Measurements from ENCODE around the gene PBX1.
"Not testable (repeated sequence)": the region's sequence is repeated elsewhere in the genome, so short reads cannot be mapped to it uniquely, and the experiment has no call there.

The PBX1 gene

DNA sequence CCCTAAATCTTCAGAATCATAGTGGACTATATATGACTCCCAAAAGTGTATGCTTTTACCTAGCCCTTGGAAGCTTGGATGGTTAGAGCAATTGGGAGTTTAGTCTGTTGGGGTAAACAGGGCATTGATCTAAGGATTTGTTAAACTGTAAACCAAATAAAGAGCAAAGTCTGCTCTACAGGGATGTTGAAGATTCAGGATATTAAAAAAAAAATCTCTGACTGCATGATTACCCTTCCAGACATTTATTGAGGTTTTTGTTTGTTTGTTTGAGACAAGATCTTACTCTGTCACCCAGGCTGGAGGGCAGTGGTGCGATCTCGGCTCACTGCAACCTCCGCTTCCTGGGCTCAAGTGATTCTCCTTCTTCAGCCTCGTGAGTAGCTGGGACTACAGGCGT is 31.6 kb downstream of the PBX1 start:
- DNase-seq: no peak

DNA sequence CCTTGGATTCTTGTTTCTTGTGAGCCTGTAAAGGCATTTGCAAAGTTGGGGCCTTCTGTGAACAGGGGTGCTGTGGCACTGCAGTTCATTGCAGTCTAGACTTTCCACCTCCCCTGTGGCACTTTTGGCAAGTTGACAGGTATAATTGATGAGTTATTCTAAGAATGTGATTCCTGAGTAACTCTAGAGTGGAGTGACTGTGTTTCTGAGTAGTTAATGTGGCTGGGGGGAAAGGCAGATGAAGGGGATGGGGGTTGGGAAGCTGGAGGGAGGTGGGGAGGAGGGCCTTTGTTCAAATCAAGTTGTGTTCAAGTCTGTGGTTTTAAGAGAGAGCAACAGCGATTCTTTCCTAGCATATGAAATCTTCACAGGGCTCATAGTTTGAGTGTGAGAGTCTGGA is 32.9 kb downstream of the PBX1 start:
- peak; percentile 96 for DNase-seq

DNA sequence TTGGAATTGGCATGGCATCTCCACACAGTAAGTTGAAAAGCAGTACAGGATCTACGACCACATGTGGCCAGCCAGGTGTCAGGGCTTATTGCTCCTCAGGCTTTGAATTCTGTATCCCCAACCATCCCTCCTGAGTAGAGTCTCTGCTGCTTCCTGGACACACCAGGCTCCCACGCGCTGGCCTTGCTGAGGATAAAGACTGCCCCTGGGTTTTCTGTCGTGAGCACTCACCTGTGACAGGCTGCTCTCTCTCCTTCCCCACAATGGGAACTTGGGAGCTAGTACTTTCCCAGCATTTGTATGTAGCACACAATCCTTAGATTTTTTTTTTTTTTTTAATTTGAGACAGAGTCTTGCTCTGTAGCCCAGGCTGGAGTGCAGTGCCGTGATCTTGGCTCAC is 33.6 kb downstream of the PBX1 start:
- DNase-seq: no peak

DNA sequence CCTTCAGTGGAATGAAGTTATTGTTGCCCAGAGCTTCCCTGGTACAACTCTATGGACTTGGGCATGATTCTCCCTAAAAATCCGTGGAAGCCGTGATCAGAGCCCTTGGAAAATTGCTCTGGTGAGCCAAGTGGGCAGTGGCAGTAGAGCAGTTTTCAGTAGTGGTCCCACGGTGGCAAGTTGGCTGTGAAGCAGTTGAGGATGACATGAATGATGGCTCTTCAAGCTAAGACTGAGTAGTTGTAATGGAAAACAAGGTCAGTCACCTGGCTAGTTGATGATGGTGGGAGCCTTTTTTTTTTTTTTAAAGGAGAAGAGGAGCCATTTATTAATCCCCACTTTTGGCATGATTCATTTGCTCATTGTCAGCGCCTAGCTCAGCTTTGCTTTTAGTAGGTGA is 36.2 kb downstream of the PBX1 start:
- no peak for DNase-seq

DNA sequence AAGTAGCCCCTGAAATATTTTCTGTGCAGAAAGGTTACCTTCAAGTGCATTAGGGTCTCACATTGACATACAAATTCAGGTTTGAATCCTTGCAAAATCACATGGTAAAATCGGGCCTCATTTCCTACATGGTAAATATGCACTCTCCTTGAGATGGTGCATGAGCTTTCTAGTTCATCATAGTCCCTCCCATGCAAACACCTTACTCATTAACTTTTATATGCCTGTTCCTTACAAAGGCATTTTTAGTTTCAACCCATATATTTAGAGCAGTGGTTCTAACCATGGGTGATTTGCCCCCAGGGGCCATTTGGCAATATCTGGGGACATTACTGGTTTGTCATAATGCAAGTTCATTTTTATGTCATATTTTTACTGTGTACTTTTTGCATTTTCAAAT is 37.2 kb downstream of the PBX1 start:
- DNase-seq: no peak

DNA sequence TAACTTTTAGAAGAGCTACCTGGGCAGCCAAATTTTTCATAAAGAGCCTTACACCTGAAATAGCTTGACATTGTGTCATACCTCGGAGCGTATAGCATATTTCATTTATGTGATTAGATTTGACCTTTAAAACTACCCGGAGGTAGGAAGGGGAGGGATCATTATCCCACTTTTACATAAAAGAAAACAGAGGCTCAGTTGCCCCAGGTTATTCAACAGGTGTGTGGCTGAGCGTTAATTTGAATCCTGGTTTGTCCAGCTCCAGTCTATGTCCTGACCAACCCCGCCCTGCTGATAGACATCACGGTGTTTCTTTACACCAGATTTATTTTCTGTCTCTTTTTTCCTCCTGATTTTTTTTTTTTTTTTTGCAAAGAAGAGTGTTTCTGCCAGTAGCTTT is 39.7 kb downstream of the PBX1 start:
- DNase-seq: no peak

DNA sequence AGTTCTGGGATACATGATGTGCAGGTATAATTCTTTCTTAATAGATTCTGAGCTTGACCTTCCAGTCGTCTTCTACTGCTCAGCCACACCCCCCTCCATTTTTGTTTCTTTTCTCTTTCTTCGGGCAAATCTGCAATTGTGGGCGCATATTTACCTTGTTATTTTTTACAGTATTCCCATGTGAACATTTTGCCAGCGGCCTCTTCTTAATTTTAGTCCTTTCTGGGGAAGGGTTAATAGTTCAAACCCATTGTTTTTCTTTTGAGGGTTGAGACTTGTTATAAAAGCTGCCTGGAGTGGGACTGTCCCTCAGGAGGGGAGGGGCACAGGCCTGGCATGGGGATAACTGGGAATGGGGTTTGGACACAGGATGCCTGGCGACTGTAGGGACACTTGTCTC is 40.3 kb downstream of the PBX1 start:
- no peak for DNase-seq

DNA sequence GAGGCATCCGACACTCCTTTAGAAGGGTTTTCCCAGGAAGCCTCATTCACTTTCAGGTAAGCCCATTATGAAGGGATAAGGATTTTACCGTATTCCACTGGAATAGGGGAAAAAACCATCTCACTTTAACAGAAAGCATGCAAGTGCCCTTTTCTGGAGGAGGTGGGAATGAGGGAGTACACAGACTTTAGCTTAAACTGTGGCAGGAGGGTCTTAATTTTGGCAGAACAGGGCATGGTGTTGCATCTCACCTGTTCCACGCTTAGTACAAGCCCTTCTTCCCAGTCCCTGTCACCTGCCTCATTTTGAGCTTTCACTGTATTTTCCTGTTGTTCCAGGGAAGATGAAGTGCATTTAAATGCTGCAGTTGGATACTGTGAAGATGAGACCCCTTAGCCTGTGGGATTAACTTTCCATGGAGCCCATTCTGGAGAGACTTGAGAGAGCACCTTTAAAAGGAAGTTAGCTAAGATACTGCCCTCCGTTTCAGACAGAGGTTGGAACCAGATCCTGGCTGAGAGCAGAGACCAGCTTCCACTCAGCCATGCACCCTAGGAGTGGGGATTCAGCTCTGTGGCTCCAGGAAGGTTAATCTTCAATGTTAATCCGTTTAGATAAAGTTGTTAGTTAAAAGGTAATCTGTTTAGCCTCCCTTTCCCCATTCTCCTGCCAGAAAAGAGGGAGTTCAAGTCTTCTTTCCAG is 42.6 kb downstream of the PBX1 start:
- DNase-seq: no peak

DNA sequence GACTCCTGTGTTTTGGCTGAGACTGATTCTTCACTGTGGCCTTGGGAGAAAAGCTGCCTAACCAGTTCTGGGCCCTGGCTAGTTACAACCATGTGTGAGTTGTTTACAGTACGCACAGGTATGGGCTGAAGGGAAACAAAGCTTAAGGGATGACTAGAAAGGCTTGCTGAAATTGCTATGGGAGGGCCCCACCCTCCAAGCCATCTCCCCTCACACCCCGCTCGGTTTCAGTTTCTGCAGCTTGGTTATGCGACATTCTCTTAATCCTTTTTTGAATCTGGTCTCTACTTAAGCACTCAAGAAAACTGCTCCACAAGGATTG is 43.1 kb downstream of the PBX1 start:
- no peak for DNase-seq

DNA sequence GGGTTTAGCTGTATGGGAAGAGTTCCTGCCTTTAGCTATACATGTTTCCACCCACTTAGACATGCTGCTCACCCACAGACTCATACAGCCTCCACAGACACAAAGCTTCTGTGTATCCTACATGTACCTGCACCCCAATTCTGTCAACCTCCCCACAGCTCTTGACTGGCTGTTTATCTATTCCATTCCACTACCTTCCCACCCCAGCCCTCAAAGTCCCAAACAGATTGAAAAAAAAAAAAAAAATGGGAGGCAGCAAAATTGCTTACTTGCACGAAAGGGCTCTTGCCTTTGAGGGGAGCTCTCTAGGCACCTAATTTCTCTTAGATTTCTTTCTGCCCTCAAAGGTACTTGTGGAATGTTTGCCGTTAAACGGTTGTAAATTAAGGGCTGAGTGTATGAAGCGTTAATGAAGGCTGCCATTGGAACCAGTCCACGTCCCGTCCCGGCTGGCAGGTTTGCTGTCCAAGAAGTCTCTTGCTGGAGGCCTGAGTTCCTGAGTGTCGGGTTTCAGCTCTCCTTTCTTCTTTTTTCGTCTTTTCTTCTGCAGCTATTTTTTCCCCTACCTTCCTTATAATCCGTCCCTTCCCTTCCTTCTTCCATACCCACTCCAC is 43.6 kb downstream of the PBX1 start:
- DNase-seq: peak; percentile 65

DNA sequence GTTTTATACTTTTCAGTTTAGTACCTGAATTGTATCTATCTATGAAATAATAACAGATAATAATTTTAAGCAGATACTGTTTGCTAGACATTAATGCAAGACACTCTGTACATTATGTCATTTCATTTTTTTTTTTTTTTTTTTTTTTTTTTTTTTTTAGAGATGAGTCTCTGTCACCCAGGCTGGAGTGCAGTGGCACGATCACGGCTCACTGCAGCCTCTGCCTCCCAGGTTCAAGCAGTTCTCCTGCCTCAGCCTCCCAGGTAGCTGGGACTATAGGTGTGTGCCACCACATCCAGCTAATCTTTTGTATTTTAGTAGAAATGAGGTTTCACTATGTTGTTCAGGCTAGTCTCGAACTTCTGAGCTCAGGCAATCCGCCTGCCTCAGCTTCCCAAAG is 44.8 kb downstream of the PBX1 start:
- not testable (repeated sequence) for DNase-seq

DNA sequence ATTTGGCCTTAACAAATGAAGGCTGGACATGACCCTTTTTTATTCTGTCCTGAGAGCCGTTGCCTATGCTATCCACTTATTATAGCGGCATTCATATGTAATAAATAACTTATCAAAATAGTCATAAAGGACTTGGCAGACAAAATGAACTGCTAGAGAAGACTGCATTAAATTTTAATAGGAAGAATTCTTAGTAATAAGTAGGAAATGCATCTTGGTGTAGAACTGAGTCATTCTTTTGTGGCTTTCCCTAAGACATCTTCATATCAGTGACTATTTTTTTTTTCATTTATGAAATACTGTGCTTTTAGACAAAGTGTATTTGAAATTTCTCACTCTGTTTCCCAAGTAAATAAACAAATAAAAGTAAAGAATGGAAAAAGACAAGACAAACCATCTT is 45.6 kb downstream of the PBX1 start:
- peak; percentile 63 for DNase-seq

DNA sequence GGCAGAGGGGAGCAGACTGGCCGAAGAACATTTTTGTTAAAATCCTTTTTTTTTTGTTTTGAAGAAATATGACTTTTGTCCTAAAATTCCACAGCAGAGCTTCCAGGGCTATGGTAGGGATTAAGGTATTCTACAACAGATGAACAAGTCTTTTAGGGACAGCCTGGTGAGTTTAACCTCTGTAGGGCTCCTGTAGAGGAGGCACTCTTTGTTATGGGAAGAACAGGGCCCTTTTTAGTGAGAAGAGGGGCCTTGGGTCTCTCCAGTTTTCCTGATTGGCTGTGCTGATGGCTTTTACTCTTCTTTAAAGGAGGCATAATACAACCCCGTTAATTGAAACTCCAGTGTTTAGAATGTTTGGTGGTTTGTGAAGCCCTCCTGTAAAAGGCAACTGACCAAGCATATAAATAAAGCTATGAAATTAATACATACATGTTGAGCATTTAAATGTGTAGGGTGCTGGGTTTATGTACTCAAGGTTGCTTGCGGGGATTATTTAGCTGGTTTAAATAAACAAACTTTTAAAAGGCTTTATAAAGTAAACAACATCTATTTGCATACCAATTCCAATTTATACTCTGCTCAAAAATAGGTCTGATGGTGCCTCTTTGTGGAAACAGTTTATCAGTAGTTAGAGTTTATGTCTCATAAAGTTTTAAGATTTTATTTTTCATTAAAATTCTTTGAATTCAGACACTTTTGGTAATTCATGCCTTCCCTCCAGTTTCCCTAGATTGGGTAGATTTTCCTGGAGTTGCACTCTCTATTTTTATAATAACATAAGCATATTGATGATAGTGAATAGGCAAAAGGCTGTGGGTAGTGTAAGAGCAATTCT is 46.5 kb downstream of the PBX1 start:
- DNase-seq: no peak

DNA sequence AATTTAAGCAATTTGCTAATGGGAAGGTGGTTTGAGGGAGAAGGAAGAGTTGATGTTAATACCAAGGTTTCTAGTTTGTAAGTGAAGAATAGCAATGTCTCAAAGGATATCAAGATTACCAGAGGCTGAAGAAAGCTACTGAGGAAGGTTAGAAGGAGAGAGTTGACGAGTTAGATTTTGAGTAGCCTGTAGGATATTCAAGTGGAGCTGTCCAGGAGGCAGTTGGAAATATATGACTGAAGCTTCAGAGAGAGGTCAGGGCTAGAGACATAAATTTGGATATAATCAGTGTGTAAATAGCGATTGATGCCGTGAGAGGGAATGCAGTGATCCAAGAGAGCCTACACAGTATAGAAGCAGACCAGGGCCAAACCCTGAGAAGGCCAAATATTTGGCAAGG is 48.4 kb downstream of the PBX1 start:
- no peak for DNase-seq

DNA sequence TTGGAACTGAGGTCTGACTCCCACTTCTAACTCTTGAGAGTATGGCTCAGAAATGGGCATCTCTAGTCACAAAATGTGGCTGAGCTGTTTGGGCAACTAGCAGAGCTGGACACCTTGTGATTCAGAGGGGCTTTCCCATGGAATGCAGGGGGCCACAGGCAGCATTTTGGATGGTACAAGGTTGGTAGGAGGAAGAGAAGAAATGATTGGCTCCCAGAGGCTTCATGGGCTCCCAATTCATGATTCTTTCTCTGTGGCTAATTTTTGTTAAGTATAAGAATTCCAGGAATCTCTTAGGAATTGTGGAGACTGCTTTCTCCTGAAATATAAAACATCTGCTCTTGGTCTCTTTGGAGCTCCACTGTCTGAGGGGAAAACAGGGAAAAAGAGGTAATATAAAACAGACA is 49.7 kb downstream of the PBX1 start:
- peak; percentile 82 for DNase-seq

DNA sequence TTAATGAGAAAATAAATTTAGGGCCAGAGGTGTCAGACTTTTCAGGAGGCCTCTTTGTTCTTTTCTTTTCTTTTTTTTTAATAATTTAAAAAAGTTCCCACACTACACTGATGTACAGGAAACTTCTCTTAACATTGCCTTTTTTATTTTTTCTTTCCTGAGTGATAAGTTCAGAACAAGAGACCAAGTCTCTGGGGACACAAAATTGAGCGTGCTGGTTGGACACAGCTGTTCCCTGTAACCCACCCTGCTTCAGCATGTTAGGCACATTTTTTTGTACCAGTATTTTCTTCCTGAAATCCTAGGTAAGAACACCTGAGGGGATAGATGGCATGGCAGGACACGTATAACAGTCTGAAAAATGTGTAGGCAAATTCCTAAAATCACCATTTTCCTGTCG is 50.1 kb downstream of the PBX1 start:
- DNase-seq: no peak

DNA sequence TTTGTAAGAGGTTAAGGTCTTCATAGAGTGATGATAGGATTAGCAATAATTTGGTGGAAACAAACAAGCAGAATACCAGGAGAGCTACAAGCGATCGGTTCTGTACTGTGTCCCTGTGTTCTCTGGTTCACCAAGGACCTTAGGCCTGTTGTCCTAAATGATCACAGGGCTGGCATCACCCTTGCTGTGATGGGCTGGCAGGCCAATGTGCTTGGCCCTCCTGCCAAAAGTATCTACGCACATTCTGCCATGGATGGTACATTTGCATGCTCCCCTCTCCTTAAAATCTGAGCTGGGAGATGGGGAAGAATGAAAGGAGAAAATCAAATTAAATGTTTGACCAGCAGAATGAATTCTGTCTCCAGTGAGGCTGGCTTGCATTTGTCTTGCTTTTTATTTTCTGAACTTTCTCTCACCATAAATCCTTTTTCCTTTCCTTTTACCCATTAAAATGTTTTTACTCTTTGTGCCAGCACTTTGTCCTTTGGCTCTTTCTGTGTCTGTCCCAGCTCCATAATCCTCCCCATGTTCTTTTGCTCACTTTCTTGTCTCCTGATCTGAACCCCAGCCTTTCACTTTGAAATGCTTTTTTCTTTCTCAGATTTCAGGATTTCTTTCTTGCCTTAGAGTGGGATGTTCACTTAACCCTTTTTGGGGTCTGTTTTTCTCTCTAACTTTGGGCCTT is 51.7 kb downstream of the PBX1 start:
- DNase-seq: no peak

DNA sequence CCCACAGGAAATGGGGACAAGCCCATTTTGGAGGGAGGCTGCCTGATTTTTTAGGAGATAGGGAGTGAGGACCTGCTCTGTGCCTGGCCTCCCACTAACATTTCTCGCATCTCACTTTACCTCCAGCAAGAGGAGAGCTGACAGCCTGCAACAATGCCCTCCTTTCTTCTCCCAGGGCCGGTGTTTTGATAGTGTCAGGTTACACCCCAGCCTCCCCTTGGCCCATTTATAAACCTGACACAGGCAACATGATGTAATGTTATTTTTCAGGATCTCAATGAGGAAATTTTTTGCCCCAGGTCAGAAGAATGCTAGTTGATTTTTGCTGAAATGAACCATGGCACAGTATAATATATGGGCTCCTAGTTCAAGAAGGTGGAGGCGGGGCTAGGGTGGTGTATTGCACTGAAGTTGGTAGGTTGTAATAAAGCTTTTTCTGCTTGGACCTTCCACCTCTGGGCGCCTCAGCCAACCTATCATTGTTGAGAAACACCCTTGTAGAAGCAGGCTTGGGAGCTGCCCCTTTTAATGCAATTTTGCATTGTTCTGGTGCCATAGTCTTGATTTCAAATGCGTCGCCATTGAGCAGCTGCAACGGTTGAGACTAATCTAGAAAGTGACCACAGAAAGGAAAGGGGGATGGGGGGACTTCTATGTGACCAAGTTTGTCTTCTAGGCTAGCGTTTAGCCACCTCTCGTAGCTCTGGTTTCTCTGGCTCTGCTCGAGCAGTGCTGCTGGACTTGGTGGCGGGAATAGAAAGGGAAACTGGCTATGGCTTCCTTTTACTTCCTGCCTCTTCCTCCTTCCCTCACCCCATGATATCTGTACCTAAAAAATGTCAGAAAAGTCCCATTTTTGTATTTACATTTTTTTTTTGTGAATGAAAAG is 53.0 kb downstream of the PBX1 start:
- DNase-seq: peak; percentile 80

DNA sequence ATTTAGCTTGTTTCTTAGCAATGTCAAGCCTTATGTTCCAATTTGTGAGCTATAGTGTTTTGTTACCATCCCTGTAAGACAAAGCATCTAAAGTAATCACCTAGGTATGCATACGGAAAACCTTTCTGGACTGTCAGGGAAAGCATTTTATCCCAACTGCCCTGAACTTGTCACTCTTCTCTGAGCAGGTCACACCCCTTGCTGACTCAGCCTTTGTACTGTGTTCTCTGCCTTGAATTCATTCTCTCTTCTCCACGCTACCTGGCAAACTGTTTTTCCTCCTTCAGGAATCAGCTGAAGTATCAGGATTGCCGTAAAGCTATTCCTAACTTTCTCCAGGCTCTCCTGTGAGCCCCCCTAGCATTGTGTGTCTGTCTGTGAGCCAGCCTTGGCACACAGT is 54.2 kb downstream of the PBX1 start:
- DNase-seq: no peak

DNA sequence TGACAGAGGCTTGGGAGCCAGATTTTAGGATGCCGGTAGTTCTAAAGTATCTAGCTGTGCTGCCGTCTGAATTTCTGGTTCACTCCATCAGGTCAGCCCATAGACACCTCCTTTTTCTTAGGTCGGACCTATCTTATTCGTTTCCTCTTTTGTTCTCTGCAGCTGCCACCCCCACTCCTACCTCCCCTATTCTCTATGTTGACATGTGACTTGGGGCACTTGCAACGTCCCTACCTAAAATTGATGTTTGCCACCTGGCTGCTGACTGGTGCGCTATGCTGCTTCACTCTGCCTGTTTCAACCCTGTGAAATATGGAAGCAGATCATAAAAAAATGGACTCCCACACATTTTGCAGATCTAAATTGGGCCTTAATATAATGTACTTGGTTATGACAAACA is 55.3 kb downstream of the PBX1 start:
- DNase-seq: no peak

DNA sequence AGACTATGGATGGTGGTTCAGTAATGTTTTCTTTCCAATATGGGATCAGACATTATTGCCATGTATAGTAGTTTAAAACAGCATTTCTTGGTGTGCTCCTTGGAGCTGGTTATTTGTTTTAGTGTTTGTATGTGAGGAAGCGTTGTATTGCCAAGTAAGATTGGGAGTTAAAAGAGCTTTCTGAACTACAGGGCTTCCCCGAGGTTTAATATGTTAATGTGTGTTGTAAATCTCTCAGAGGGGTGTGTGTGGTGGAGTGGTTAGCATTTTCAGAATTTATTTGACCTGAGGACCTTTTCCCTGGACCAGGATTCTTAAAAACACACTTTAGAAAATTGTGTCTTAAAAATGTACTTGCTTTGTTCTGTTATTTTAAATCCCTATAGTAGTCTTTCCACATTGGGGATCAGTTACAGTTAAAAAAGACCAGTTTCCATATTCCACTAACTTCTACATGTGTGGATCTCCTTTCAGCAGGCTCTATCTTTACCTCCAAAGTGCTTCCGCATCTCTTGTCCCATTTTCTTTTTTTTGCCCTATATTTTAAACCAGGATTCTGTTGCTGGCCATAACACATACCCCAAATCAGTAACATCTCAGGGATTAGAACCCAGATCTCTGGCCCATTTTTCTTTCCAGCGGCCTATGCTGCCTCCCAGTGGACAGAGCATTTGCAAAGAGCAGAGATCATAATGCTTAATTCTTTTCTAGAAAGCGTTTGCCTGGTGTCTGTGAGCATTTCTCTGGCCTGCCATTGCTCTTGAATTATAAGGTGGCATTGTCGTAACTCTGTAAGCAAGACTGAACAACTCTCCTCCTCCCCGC is 58.6 kb downstream of the PBX1 start:
- peak; percentile 37 for DNase-seq

DNA sequence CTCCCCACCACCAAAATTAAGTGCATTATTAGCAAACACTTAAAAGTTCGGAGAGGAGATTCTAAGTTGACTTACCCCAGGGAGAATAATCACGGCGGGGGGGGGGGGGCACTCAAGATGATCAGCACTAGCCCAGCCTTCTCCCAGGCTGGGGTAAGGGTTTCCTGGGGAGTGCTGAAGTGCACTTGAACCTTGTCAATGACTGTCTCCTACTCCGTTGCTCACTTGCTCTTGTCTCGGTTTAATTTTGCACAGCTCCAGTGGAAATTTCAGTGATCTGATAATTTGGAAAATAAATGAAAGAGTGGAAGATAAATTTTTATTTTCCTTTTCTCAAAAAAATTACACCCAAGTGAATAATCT is 59.2 kb downstream of the PBX1 start:
- no peak for DNase-seq

Measured in fibroblast of upper back skin (primary cell).